Globus pallidus (tissue), 1 donor: ENCODE measurements around the gene FAM114A1.
"Not testable (repeated sequence)": the region's sequence is repeated elsewhere in the genome, so short reads cannot be mapped to it uniquely, and the experiment has no call there.

ENCODE experiments used
- DNase-seq: peaks from one replicate; pipeline ENCODE4 v3.0.0-alpha.2; 2015; ENCODE audit warnings: low spot score

The FAM114A1 gene

GRCh38 chr4:38967260-38968095 is 99.9 kb downstream of the FAM114A1 start:
- DNase-seq = no peak

GRCh38 chr4:38968668-38969067 is 101.1 kb downstream of the FAM114A1 start:
- DNase-seq = no peak

- DNase-seq = no peak
Observed at GRCh38 chr4:38976308-38976707, 108.7 kb downstream of the FAM114A1 start.

DNA sequence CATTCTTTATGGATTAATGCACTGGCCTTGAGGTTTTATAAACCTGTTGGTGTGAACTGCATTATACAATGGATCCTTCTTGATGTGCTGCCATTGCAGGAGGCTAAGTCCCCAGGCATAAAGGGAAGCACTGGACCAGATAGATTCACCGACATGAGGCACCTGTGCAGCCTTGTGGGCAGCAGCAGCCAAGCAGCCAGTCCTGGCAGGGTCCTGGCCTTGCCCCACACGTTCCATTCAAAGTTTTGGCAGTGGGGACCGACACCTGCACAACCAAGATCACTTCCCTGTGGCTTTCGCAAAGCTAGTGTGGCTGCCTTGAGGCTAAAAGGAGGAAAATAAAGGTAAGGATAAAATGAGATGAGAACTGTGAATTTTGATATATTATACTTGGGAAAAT is 111.5 kb downstream of the FAM114A1 start:
- DNase-seq = no peak

DNA sequence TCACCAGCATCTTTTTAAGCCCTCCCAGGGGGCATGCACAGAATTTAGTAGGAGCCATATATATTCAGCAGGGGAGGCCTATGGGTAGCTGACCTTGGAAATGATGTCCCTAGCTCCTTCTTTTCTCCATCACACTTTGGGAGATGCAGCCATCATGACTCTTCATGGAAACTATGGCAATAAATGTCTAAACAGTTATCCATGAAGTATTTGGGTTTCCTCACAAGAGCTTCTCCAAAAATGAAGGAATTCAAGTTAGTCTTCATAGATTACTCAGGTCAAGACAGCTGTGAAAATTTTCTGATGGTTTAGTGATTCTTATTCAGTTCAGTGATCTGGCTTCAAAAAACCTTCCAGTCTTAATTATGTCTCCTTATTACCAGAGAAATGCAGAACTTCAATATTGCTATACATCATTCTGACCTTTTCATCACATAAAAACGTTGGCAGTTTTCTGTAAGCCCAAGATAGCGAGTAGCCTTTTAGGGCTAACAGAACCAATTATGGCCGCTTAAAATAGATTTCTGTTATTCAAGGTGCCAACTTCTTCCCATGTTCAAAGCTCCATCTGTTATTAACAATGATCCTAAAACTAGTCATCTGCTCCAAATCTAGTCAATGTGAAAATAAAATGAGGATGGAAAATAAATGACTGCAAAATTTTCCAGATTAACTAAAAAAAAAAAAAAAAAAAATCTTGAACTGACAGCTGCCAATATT is 112.1 kb downstream of the FAM114A1 start:
- DNase-seq = no peak

GRCh38 chr4:38980903-38981676 is 113.5 kb downstream of the FAM114A1 start:
- DNase-seq = no peak

DNA sequence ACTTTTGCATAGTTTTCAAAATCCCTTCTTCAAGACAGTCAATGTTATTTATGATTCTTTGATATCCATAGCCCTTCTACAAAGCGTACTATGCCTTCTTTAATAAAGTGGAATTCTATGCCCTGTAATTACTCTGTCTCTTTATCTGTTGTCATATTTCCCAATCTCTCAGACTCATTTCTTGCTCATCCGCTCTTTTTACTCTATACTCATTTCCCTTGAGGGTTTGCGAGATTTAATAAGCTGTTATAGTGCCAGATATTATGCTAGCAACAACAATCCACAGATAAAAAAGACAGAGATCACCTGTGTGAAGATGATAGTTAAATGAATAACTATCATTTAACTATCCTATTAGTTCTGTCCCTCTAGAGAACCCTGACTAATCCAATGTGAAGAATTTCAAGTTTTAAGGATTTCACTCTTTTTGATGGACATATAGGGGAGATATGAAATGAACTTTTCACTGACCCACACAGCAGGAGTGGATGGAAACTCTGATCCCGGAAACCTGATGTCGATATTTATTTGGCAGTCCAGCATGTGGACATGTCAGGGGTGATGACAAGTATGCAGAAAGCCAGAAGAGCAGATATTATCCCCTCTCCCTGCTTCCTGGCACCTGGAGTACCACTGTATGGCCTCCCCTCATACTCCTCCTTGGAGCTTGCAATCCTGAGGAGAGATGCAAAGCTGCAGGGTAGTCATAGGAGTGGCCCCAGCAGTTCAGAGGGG is 114.9 kb downstream of the FAM114A1 start:
- DNase-seq = no peak

DNA sequence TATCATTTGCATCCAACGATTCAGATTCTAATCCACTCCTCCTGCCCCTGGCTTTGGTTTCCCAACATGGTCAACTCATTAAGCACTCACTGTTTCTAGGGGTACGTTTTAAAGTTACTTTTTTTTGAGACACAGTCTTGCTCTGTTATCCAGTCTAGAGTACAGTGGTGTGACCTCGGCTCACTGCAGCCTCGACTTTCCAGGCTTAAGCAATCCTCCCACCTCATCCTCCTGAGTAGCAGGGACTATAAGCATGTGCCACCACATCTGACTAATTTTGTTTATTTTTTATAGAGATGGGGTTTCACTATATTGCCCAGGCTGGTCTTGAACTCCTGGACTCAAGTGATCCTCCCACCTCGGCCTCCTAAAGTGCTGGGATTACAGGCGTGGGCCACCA is 115.7 kb downstream of the FAM114A1 start:
- no peak for DNase-seq

GRCh38 chr4:38983787-38984598 is 116.4 kb downstream of the FAM114A1 start:
- peak; percentile 9 for DNase-seq

- DNase-seq = peak; percentile 5
Observed at GRCh38 chr4:38985410-38986100, 117.9 kb downstream of the FAM114A1 start.

DNA sequence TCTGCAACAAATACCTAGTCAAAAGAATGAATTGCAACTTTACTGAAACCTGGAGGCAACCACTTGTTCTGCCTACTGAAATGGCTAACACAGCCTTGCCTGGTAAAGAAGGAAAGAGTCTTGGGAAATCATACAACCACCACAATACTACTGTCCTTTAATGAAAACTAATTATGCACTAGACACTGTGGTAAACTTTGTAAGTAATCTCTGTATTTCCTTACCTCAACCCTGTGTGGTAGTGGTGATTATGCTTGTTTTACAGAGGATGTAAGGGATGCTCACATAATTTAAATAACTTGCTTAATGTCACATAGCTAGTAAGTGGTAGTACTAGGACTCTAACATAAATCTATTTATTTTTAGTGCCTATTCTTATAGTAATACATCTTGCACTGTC is 119.9 kb downstream of the FAM114A1 start:
- no peak for DNase-seq

- not testable (repeated sequence) for DNase-seq
Observed at GRCh38 chr4:38988353-38988752, 120.7 kb downstream of the FAM114A1 start.

GRCh38 chr4:38989487-38989886 is 121.9 kb downstream of the FAM114A1 start:
- no peak for DNase-seq

- DNase-seq = no peak
Observed at GRCh38 chr4:38990241-38990640, 122.6 kb downstream of the FAM114A1 start.

DNA sequence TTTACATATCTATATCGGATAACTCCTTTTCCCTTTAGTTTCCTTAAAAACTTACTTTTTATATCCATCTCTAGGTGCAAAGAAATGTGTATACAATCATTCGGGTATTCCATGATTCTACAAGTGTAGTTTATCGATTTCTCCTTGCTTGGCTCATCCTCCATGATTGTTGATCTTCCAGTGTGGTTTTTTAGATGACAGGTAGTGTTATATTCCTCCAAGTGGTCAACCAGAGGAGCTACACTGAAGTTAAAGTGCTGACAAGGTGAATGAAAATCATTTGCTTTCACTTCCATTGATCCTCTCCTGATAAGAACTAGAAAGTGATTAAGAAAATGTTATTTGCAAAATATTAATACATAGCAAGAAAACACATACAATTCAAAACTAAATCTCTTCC is 126.1 kb downstream of the FAM114A1 start:
- DNase-seq = no peak

DNA sequence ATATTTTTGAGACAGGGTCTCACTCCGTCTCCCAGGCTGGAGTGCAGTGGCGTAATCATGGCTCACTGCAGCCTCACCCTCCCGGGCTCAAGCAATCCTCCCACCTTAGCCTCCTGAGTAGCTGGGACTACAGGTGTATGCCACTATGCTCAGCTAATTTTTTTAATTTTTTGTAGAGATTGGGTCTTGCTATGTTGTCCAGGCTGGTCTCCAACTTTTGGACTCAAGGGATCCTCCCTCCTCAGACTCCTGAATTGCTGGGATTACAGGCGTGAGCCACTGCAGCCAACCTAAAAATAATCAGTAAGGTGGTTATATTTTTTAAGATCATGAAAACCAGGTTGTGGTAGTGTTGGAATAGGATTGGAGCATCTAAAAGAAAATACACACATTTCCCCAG is 126.5 kb downstream of the FAM114A1 start:
- DNase-seq = no peak
